ENCODE results near the gene TMPRSS2. TPM values are rescaled to one million over a fixed set of nuclear protein-coding genes. Genes with fewer than 3 reads are reported as not detected.

TMPRSS2 gene
- polyA plus RNA-seq, 4 donors = 0.57 to 46.0 (median 36.6) TPM

GRCh38 chr21:41510500-41510899 is 2.5 kb upstream of the TMPRSS2 start:
- DNase-seq (ENCODE audit: low read depth in 4 of 4, low spot score in 3 of 4) = no peak

DNA sequence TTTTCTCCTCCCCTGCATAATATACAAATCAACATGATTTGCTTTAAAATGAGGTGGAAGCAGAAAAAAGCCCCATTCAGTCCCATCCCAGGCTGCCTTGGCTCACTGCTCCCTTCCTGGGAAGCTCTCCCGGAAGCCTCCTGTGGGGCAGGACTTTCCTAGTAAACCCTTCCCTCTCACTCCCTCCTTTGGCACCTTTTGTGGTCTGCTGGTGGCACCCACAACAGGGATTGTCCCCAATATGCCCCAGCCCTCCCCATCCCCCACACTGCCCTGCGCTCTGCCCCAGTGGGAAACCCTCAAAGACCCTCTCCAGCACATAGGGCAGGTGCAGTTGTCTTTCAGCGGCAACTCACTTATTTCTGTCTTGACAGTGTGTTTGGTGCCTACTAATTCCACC is 1.8 kb upstream of the TMPRSS2 start:
- no peak for DNase-seq (ENCODE audit: low read depth in 4 of 4, low spot score in 3 of 4)

- DNase-seq (ENCODE audit: low read depth in 4 of 4, low spot score in 3 of 4) = no peak
Observed at GRCh38 chr21:41509145-41509496, 1.2 kb upstream of the TMPRSS2 start.

GRCh38 chr21:41508415-41509144 is 622 bp upstream of the TMPRSS2 start:
- no peak for DNase-seq (ENCODE audit: low read depth in 4 of 4, low spot score in 3 of 4)

- DNase-seq (ENCODE audit: low read depth in 4 of 4, low spot score in 3 of 4) = no peak
Observed at GRCh38 chr21:41506611-41507520, 1.1 kb downstream of the TMPRSS2 start.

- no peak for DNase-seq (ENCODE audit: low read depth in 4 of 4, low spot score in 3 of 4)
Observed at GRCh38 chr21:41506005-41506594, 1.9 kb downstream of the TMPRSS2 start.

DNA sequence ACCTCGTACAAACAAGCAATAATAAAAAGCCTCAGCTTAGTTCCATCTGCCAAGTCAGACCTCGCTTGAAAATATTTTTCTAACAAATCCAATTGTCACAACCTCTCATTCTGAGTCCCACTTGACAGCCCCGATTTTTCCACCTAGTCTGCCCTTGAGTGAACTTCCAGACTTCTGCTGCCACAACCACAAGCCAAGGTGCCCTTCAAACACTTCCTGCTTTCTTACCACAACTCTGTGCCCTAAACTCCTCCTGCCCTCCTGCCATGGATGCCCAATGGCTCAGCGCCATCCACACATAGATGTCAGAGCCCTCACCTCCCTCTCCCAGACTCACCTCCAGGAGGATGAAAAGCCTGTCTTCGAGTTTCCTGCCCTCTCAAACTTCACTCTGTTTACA is 3.9 kb downstream of the TMPRSS2 start:
- no peak for DNase-seq (ENCODE audit: low read depth in 4 of 4, low spot score in 3 of 4)

DNA sequence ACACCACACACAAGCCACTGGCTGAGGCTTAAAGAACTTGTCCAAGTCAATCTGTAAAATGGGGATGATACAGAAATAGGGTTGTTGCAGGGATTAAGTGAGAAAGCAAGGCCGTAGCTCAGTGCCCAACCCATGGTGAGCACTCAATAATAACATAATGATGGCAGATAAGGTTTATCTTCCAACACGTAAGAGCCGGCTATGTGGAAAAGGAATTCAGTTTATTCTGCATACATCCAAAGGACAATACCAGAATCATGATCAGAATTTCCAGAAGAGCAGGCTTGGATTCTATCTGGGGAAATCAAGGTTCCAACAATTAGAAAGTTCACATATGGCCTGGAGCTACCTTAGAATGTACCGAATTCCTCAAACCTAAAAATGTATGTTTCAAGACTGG is 4.6 kb downstream of the TMPRSS2 start:
- DNase-seq (ENCODE audit: low read depth in 4 of 4, low spot score in 3 of 4) = no peak

- DNase-seq (ENCODE audit: low read depth in 4 of 4, low spot score in 3 of 4) = no peak
Observed at GRCh38 chr21:41501919-41502318, 6.0 kb downstream of the TMPRSS2 start.

- DNase-seq (ENCODE audit: low read depth in 4 of 4, low spot score in 3 of 4) = no peak
Observed at GRCh38 chr21:41500931-41501381, 7.0 kb downstream of the TMPRSS2 start.

GRCh38 chr21:41500363-41500762 is 7.6 kb downstream of the TMPRSS2 start:
- DNase-seq (ENCODE audit: low read depth in 4 of 4, low spot score in 3 of 4) = no peak

DNA sequence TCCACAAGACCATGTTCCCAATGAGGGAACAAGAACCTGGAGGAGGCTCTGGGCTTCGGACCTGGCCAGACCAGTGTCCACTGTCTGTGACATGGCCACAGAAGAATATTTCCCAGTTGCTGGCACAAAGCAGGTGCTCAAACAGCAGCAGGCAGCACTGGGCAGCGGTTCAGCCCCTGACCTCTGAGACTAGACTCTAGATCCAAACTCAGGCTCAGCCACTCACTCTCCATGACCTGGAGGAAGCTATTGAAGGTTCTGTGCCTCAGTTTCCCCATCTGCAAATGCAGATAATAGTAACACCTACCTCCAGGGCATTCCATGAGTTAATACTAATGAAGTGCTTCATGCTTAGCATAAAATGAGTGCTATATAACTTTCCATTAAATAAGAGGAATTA is 8.0 kb downstream of the TMPRSS2 start:
- no peak for DNase-seq (ENCODE audit: low read depth in 4 of 4, low spot score in 3 of 4)

- DNase-seq (ENCODE audit: low read depth in 4 of 4, low spot score in 3 of 4) = no peak
Observed at GRCh38 chr21:41497788-41498187, 10.2 kb downstream of the TMPRSS2 start.

DNA sequence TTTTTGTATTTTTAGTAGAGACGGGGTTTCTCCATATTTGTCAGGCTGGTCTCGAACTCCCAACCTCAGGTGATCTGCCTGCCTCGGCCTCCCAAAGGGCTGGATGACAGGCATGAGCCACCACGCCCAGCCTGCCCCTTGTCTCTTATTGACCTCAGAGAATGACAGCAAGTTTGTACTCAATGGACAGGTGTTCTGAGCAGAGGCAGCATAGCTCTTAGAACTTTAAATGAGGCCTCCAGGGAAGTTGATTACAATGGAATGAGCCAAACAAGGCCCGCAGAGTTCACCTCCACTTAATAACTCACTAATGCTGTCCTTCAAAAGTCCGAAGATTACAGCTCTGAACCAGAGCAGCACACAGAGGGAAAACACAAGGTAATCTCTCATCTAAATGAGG is 10.9 kb downstream of the TMPRSS2 start:
- no peak for DNase-seq (ENCODE audit: low read depth in 4 of 4, low spot score in 3 of 4)

- DNase-seq (ENCODE audit: low read depth in 4 of 4, low spot score in 3 of 4) = no peak
Observed at GRCh38 chr21:41494242-41494641, 13.7 kb downstream of the TMPRSS2 start.

- no peak for DNase-seq (ENCODE audit: low read depth in 4 of 4, low spot score in 3 of 4)
Observed at GRCh38 chr21:41491412-41491811, 16.5 kb downstream of the TMPRSS2 start.

- DNase-seq (ENCODE audit: low read depth in 4 of 4, low spot score in 3 of 4) = no peak
Observed at GRCh38 chr21:41490330-41490729, 17.6 kb downstream of the TMPRSS2 start.

GRCh38 chr21:41489329-41489728 is 18.6 kb downstream of the TMPRSS2 start:
- no peak for DNase-seq (ENCODE audit: low read depth in 4 of 4, low spot score in 3 of 4)

DNA sequence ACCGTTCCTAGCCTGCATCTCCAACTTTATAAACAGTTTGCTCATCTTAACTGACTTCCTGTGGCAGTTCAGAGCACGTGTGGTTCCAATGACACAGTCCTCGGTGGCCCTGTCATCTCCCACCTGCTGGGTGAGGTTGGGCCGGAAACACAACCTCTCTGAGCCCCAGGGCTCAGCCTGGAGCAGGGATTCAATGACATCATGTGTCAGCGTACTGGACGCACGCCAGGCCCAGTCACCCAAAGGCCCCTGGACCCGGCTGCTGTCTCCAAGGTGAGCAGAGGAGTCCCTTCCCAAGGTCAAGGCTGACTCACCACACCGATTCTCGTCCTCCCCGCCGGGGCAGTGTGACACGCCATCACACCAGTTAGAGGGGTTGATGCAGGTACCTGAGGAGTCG is 19.9 kb downstream of the TMPRSS2 start:
- no peak for DNase-seq (ENCODE audit: low read depth in 4 of 4, low spot score in 3 of 4)

DNA sequence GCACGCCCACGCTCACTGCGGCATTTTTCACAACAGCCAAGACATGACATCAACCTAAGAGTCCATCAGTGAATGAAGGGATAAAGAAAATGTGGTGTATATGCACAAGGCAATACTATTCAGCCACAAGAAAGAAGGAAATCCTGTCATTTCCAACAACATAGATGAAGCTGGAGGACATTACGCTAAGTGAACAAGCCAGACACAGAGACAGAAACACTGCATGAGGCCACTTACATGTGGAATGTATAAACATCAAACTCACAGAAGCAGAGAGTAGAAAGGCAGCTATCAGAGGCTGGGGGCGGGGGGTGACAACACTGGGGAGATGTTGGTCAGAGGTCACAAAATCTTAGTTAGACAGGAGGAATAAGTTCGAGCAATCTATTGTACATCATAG is 20.9 kb downstream of the TMPRSS2 start:
- no peak for DNase-seq (ENCODE audit: low read depth in 4 of 4, low spot score in 3 of 4)

- no peak for DNase-seq (ENCODE audit: low read depth in 4 of 4, low spot score in 3 of 4)
Observed at GRCh38 chr21:41483973-41484372, 24.0 kb downstream of the TMPRSS2 start.

DNA sequence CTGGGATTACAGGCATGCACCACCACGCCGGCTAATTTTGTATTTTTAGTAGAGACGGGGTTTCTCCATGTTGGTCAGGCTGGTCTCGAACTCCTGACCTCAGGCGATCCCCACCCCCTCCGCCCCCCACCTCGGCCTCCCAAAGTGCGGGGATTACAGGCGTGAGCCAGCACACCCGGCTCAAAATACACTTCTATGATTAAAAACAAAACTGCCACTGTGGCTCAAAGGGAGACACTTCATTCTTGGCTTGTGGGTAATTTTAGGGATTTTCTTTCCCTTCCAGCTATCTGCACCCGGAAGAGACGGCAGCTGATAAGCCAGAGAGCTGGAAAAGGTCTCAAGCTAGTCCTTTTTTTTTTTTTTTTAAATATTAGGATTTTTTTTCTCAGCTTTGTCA is 24.5 kb downstream of the TMPRSS2 start:
- DNase-seq (ENCODE audit: low read depth in 4 of 4, low spot score in 3 of 4) = no peak

All from left renal pelvis (tissue), 4 donors.